Measurements from ENCODE around the gene RBM20.

DNA sequence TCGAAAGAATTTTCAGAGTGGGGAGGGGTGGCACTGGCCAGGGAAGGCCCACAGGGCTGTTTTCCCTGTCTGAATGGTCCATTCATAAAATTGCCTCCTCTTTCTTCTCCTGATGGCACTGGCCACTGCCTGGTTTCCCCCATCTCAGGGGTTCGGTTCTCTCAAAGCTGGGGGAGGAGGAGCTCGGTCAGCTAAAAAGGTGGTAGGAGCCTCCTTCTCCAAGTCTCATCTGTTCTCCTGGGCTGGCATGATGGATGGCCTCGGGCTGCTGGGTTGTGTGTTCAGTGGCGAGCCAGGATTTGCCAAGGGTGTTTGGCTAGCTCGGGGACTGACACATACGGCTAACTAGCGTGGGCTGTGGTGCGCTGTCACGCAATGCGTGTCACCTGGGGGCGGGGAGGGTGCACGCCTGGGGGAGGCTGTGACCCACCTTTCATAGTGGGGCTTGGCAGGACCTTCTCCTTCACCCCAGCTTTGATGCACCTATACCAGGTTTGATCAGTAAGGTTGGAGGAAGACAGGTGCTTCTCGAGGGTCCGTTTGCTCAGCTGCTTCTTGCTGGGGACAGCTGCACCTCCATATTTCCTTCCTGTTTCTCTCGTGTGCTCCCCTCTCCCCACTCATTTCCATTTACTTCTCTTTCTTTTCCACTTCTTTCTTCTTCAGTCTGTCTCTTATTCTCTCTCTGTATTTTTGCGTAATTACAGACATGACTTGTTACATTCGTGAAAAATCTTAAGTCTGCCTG is 36.3 kb downstream of the RBM20 start:
- TF ChIP-seq OSR1 (CRISPR knock-in tag; IDR thresholded peaks at IDR 0.05) (no peak), ZNF70 (CRISPR knock-in tag; IDR thresholded peaks at IDR 0.05) (no peak), ZNF8 (CRISPR knock-in tag; IDR thresholded peaks at IDR 0.05) (no peak), TOX (CRISPR knock-in tag; IDR thresholded peaks at IDR 0.05; ENCODE audit: borderline replicate concordance) (no peak), ZFP30 (CRISPR knock-in tag; IDR thresholded peaks at IDR 0.05) (no peak)
- TF ChIP-seq, protein P1, sequence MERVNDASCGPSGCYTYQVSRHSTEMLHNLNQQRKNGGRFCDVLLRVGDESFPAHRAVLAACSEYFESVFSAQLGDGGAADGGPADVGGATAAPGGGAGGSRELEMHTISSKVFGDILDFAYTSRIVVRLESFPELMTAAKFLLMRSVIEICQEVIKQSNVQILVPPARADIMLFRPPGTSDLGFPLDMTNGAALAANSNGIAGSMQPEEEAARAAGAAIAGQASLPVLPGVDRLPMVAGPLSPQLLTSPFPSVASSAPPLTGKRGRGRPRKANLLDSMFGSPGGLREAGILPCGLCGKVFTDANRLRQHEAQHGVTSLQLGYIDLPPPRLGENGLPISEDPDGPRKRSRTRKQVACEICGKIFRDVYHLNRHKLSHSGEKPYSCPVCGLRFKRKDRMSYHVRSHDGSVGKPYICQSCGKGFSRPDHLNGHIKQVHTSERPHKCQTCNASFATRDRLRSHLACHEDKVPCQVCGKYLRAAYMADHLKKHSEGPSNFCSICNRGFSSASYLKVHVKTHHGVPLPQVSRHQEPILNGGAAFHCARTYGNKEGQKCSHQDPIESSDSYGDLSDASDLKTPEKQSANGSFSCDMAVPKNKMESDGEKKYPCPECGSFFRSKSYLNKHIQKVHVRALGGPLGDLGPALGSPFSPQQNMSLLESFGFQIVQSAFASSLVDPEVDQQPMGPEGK (CRISPR knock-in tag; IDR thresholded peaks at IDR 0.05; ENCODE audit: borderline replicate concordance): no peak
- TF ChIP-seq, protein P2, sequence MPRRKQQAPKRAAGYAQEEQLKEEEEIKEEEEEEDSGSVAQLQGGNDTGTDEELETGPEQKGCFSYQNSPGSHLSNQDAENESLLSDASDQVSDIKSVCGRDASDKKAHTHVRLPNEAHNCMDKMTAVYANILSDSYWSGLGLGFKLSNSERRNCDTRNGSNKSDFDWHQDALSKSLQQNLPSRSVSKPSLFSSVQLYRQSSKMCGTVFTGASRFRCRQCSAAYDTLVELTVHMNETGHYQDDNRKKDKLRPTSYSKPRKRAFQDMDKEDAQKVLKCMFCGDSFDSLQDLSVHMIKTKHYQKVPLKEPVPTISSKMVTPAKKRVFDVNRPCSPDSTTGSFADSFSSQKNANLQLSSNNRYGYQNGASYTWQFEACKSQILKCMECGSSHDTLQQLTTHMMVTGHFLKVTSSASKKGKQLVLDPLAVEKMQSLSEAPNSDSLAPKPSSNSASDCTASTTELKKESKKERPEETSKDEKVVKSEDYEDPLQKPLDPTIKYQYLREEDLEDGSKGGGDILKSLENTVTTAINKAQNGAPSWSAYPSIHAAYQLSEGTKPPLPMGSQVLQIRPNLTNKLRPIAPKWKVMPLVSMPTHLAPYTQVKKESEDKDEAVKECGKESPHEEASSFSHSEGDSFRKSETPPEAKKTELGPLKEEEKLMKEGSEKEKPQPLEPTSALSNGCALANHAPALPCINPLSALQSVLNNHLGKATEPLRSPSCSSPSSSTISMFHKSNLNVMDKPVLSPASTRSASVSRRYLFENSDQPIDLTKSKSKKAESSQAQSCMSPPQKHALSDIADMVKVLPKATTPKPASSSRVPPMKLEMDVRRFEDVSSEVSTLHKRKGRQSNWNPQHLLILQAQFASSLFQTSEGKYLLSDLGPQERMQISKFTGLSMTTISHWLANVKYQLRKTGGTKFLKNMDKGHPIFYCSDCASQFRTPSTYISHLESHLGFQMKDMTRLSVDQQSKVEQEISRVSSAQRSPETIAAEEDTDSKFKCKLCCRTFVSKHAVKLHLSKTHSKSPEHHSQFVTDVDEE (CRISPR knock-in tag; IDR thresholded peaks at IDR 0.05): no peak
- TF ChIP-seq, protein P3, sequence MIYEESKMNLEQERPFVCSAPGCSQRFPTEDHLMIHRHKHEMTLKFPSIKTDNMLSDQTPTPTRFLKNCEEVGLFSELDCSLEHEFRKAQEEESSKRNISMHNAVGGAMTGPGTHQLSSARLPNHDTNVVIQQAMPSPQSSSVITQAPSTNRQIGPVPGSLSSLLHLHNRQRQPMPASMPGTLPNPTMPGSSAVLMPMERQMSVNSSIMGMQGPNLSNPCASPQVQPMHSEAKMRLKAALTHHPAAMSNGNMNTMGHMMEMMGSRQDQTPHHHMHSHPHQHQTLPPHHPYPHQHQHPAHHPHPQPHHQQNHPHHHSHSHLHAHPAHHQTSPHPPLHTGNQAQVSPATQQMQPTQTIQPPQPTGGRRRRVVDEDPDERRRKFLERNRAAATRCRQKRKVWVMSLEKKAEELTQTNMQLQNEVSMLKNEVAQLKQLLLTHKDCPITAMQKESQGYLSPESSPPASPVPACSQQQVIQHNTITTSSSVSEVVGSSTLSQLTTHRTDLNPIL (CRISPR knock-in tag; IDR thresholded peaks at IDR 0.05; ENCODE audit: low read depth): no peak

All from SK-N-SH treated with all-trans-retinoic acid at 6 μM for 48 hours (cell line).